Smooth muscle cell (in vitro differentiated cells): ENCODE results near the gene OR5W2. TPM values are rescaled to one million over a fixed set of nuclear protein-coding genes. Genes with fewer than 3 reads are reported as not detected.
"Not testable (repeated sequence)": the region's sequence is repeated elsewhere in the genome, so short reads cannot be mapped to it uniquely, and the experiment has no call there.

Experiments used
- DNase-seq: peaks from one replicate; lab custom pipeline; 2025; ENCODE audit not compliant: unreplicated experiment; lab: John Stamatoyannopoulos, UW
- H2AFZ ChIP-seq: fragments of 200-600 bp; sonication (generic); 2 replicates; pipeline ENCODE4 v1.6.0; 2016; ENCODE audit warnings: antibody characterized with exemption, low read depth, mild to moderate bottlenecking
- H3F3A ChIP-seq: fragments of 200-600 bp; sonication (generic); 2 replicates; pipeline ENCODE4 v1.6.0; 2017; ENCODE audit warnings: antibody characterized with exemption, low read depth
- H3K27ac ChIP-seq: fragments of 200-600 bp; sonication (generic); 2 replicates; pipeline ENCODE4 v1.5.1; 2016; ENCODE audit warnings: low read depth, mild to moderate bottlenecking
- H3K27me3 ChIP-seq: fragments of 200-600 bp; sonication (generic); 2 replicates; pipeline ENCODE4 v1.6.1; 2016; ENCODE audit warnings: low read depth, mild to moderate bottlenecking
- H3K36me3 ChIP-seq: fragments of 200-600 bp; sonication (generic); 2 replicates; pipeline ENCODE4 v1.5.1; 2016; ENCODE audit warnings: low read depth
- H3K4me1 ChIP-seq: fragments of 200-600 bp; sonication (generic); 2 replicates; pipeline ENCODE4 v1.5.1; 2016; ENCODE audit warnings: low read depth
- H3K4me2 ChIP-seq: fragments of 200-600 bp; sonication (generic); 2 replicates; pipeline ENCODE4 v1.6.0; 2016; ENCODE audit warnings: mild to moderate bottlenecking
- H3K4me3 ChIP-seq: fragments of 200-600 bp; sonication (generic); 2 replicates; pipeline ENCODE4 v1.5.1; 2016; ENCODE audit warnings: mild to moderate bottlenecking
- H3K79me2 ChIP-seq: fragments of 200-600 bp; sonication (generic); 2 replicates; pipeline ENCODE4 v1.6.0; 2016; ENCODE audit warnings: low read depth, mild to moderate bottlenecking
- H3K9ac ChIP-seq: fragments of 200-600 bp; sonication (generic); 2 replicates; pipeline ENCODE4 v1.6.0; 2016; ENCODE audit warnings: low read depth
- H3K9me3 ChIP-seq: fragments of 200-600 bp; sonication (generic); replicated peaks from 2 replicates; pipeline ENCODE4 v1.5.1; 2016; ENCODE audit warnings: low read depth
- H4K20me1 ChIP-seq: fragments of 200-600 bp; sonication (generic); 2 replicates; pipeline ENCODE4 v1.6.0; 2016; ENCODE audit warnings: low read depth
- CTCF ChIP-seq: fragments of 200-600 bp; sonication (generic); IDR thresholded peaks from 2 replicates; pipeline ENCODE4 v1.5.1; 2017; ENCODE audit warnings: borderline replicate concordance, mild to moderate bottlenecking, antibody characterized with exemption; ENCODE audit not compliant: insufficient read depth, poor library complexity, severe bottlenecking
- WGBS: methylation state at CpG from one replicate; pipeline ENCODE4 v1.1.7; 2016; ENCODE audit warnings: low lambda C conversion rate; 5-methylcytosine and 5-hydroxymethylcytosine counted together
- polyA plus RNA-seq: library from polyadenylated mRNA; unstranded; fragments of >200 nt; fragmentation: Nextera tagmentation; extraction: Ambion mirVana; gene quantifications from 2 replicates; pipeline ENCODE4 v1.2.1, GENCODE V29; 2016
- total RNA-seq: library from RNA; depleted of rRNA; stranded (reverse); fragments of >200 nt; gene quantifications from 2 replicates; pipeline ENCODE4 v1.2.3, GENCODE V29; 2014

The OR5W2 gene
- total and polyA plus RNA-seq, 2 experiments from 2014 or later: not detected

GRCh38 chr11:55936300-55936699 is 21.9 kb upstream of the OR5W2 start, which contains the start of gene OR5I1:
Gene OR5I1 (minus strand): TSS chr11:55936400. CDS start chr11:55936400, 0 bp downstream.
- no peak for TF ChIP-seq CTCF
- H3K36me3 ChIP-seq: no peaks in the 10 kb centered on the region
- H2AFZ ChIP-seq: no peak within 1 kb of the TSS

GRCh38 chr11:55920537-55920936 is 6.2 kb upstream of the OR5W2 start:
- no peaks in the 10 kb centered on the region for H3F3A ChIP-seq
- no peak overlapping the region for H3K27ac ChIP-seq
- no peak overlapping the region for H3K4me3 ChIP-seq
- DNase-seq: no peak
- 79% methylated on average over 5 of the region's 5 CpGs for WGBS
- H4K20me1 ChIP-seq: no peaks in the 10 kb centered on the region
- H3K4me1 ChIP-seq: no peaks in the 10 kb centered on the region
- H3K9ac ChIP-seq: no peak overlapping the region
- no peaks in the 10 kb centered on the region for H3K79me2 ChIP-seq
- H3K4me2 ChIP-seq: no peak overlapping the region
- TF ChIP-seq CTCF: no peak
- no peaks in the 10 kb centered on the region for H3K36me3 ChIP-seq
- no peak overlapping the region for H2AFZ ChIP-seq
- no peaks in the 10 kb centered on the region for H3K27me3 ChIP-seq
- H3K9me3 ChIP-seq: no peaks in the 10 kb centered on the region

More at GRCh38 chr11:55936300-55936699, 21.9 kb upstream of the OR5W2 start, which contains the start of gene OR5I1:
- H3K79me2 ChIP-seq: no peaks in the 10 kb centered on the region
- H3K4me3 ChIP-seq: no peak within 1 kb of the TSS
- no peaks in the 10 kb centered on the region for H3K27me3 ChIP-seq
- H3K9me3 ChIP-seq: no peaks in the 10 kb centered on the region
- no peaks in the 10 kb centered on the region for H4K20me1 ChIP-seq
- H3K27ac ChIP-seq: no peak within 1 kb of the TSS
- 77% methylated on average over 2 of the region's 2 CpGs for WGBS
- H3K9ac ChIP-seq: no peak within 1 kb of the TSS
- DNase-seq: no peak
- no peaks in the 10 kb centered on the region for H3F3A ChIP-seq
- no peak within 1 kb of the TSS for H3K4me2 ChIP-seq
- no peaks in the 10 kb centered on the region for H3K4me1 ChIP-seq

GRCh38 chr11:55902308-55902707 is 12.1 kb downstream of the OR5W2 start:
- no peak for DNase-seq
- Histone ChIP-seq H3K27me3 (no peaks in the 10 kb centered on the region), H2AFZ (no peak overlapping the region), H3K4me1 (no peaks in the 10 kb centered on the region), H3K36me3 (no peaks in the 10 kb centered on the region), H3K27ac (no peak overlapping the region), H3K4me3 (no peak overlapping the region), H3K9me3 (no peaks in the 10 kb centered on the region), H3K4me2 (no peak overlapping the region), H3K9ac (no peak overlapping the region), H4K20me1 (no peaks in the 10 kb centered on the region), H3F3A (no peaks in the 10 kb centered on the region), H3K79me2 (no peaks in the 10 kb centered on the region)
- no peak for TF ChIP-seq CTCF
- 39% methylated on average over 2 of the region's 2 CpGs for WGBS

GRCh38 chr11:55895216-55895615 is 19.2 kb downstream of the OR5W2 start:
- Histone ChIP-seq H3K9ac (no peak overlapping the region), H3K36me3 (no peaks in the 10 kb centered on the region), H3K4me3 (no peak overlapping the region), H4K20me1 (no peaks in the 10 kb centered on the region), H3F3A (no peaks in the 10 kb centered on the region), H3K27ac (no peak overlapping the region), H3K4me1 (no peaks in the 10 kb centered on the region), H3K4me2 (no peak overlapping the region), H3K79me2 (no peaks in the 10 kb centered on the region), H2AFZ (no peak overlapping the region), H3K27me3 (no peaks in the 10 kb centered on the region), H3K9me3 (no peaks in the 10 kb centered on the region)
- DNase-seq: no peak
- 72% methylated on average over 8 of the region's 8 CpGs for whole genome bisulfite sequencing
- TF ChIP-seq CTCF: no peak

GRCh38 chr11:55885481-55885880 is 28.9 kb downstream of the OR5W2 start:
- H3K36me3 ChIP-seq, H3K4me1 ChIP-seq, H3K79me2 ChIP-seq, DNase-seq, H2AFZ ChIP-seq, H3F3A ChIP-seq, H3K27me3 ChIP-seq, H3K4me3 ChIP-seq, H3K4me2 ChIP-seq, H4K20me1 ChIP-seq, H3K9ac ChIP-seq, H3K9me3 ChIP-seq, H3K27ac ChIP-seq: not testable (repeated sequence)
- 84% methylated on average over 9 of the region's 9 CpGs for WGBS

- not testable (repeated sequence) for H3K9ac ChIP-seq, H3K4me2 ChIP-seq, H3K79me2 ChIP-seq, H2AFZ ChIP-seq, H3K36me3 ChIP-seq, H3K4me3 ChIP-seq, DNase-seq, H3F3A ChIP-seq, H3K27ac ChIP-seq, H3K4me1 ChIP-seq, H3K27me3 ChIP-seq, H3K9me3 ChIP-seq, H4K20me1 ChIP-seq
- WGBS: 79% methylated on average over 4 of the region's 4 CpGs
Observed at GRCh38 chr11:55884995-55885394, 29.4 kb downstream of the OR5W2 start.
